Stimulated activated CD4-positive, alpha-beta T cell treated with anti-CD3 and anti-CD28 coated beads, Interleukin-4, amount 100 ng/mL, for 48 hours (primary cell): ENCODE data around the gene ZNF423.

Experiments used
- DNase-seq, 2 donors: peaks; one replicate each; pipeline ENCODE4 v3.0.0-alpha.2; 2020; ENCODE audit warnings: low read depth in 2 of 2

ZNF423 gene

GRCh38 chr16:49726155-49726554, 129.8 kb downstream of the ZNF423 start:
- no peak for DNase-seq

DNA sequence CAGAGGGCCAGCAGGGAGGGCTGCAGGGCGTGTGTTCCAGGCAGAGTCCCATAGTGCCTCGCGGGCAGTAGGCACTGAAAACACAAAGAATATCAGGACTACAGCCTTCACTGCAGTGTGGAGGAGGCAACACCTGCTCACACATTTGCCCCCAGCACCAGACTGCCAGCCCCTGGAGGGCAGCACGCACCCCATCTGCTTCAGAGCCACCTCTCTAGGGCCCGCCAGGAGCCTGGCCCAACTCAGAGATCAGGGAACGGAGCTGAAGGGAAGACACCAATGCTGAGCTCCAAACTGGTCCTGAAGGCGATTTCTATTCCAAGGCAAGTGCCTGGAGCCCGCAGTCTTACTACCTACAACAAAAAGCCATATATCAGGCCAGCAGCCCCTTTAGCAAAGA, 130.3 kb downstream of the ZNF423 start:
- no peak for DNase-seq

GRCh38 chr16:49724774-49725173, 131.1 kb downstream of the ZNF423 start:
- DNase-seq: no peak

- DNase-seq: no peak
Observed at GRCh38 chr16:49723310-49723709, 132.6 kb downstream of the ZNF423 start.

DNA sequence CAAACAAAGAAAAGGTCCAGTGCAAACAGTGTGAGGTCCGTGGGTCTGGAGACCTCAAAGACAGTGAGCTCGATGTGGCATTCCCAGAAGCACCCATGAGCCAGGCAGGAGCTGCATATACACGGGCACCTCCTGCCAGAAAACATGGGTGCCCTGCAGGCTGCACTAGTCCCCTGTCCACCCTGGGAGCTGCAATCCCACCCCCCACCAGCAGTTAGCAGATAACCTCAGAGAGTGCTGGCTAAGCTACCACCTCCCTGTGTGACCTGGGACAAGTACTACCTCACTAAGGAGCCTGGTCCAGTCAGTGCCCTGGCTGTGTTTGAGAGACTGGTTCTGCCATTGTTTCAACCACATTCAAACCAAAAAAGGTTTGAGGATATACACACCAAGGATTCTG, 135.7 kb downstream of the ZNF423 start:
- no peak for DNase-seq

- DNase-seq: no peak
Observed at GRCh38 chr16:49717689-49718088, 138.2 kb downstream of the ZNF423 start.

DNA sequence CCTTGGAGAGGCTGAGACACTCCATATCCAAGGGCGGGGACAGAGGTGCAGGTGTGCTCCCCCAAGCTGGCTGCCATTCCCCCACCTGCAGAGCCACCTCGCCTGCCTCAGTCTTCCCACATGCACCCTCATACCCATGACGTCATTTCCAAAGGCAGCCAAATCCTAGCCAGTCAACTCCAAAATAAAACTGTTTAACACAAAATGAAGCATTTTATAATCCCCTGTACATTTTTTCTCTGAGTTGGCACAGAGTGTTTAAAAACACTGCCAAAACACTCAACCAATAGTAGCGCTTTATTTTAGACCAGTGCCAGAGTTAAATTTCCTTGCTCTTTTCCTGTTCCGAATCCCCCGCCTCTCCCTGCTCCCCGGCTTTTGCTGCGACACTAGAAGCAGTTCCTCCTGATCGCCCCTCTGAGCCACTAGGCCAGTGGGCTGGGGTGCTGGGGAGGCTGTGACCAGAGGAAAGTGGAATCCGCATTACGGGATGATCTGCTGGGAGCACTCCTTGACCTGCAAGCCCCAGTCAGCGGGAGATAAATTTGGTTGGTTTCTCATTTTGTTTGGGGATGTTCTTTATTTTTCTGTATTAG, 139.5 kb downstream of the ZNF423 start:
- no peak for DNase-seq

DNA sequence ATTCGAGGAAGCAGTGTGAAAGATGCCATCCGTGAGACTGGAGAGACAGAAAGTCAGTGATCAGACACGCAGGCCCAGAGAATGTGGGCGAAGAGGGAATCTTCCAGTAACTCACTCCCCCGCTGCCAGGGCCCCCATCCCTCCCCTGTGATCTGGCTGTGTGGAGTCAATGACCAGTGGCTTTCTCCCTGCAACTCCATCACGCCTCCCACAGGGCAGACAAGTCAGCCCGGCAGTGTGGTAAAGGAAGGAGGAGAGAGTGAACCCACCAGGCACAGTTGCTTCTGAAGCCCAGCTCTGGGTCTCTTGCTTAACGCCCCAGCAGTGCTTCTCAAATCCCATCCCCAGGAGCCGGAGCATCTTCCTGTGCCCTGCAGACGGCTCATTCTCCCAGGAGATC, 142.1 kb downstream of the ZNF423 start:
- DNase-seq: no peak

GRCh38 chr16:49712542-49712941, 143.4 kb downstream of the ZNF423 start:
- no peak for DNase-seq

DNA sequence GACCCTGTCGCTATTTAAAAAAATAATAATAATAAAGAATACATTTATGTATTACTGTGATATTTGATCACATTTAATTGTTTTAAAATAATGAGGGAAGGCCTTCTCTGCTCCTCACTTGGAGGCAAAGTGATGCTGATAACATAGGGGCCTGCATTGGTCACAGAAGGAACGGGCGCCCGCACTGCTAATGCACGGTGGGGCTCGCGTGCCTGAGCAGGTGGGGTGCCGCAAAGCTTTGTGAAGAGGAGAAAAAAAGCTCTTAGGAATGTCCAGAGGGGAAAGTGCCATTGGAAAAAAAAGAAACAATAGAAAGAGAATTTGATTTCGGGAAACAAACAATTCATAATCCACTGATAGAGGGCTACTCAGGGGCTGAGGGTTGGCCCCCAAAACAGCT, 143.8 kb downstream of the ZNF423 start:
- DNase-seq: no peak

DNA sequence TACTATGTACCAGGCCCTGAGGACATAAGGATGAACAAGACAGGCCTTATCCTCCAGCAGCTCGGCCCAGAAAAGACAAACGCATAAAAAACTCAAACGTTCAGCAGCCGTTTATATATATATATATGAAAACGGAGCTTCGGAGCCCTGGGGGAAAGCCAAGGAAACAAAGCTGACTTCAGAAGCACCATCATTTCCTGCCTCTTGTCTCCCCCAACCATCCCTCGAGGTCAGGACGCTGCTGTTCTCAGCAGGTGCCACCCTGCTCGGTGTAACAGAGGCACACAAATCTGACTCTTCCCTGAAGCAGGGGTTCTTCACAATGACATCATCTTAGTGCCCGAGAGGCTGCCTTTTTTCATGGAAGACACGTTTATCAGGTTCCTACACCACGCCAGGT, 146.9 kb downstream of the ZNF423 start:
- DNase-seq: no peak

DNA sequence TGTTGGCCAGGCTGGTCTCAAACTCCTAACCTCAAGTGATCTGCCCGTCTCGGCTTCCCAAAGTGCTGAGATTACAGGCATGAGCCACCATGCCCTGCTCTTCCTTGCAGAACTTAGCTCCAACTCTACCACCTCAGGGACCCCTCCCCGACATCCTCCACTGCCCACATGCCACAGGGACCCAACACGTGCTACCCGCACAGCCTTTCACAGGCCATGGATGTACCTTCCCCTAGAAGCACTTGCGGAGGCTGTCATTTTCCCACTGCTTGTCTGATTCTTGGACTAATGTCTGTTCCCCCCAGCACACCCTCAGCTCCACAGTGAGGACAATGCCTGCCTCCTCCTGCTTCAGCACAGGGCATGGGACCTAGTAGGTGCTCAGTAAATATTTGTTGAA, 147.4 kb downstream of the ZNF423 start:
- DNase-seq: no peak

GRCh38 chr16:49706620-49707355, 149.1 kb downstream of the ZNF423 start:
- DNase-seq: no peak

- no peak for DNase-seq
Observed at GRCh38 chr16:49704586-49705155, 151.2 kb downstream of the ZNF423 start.

GRCh38 chr16:49703483-49703882, 152.4 kb downstream of the ZNF423 start:
- DNase-seq: no peak

DNA sequence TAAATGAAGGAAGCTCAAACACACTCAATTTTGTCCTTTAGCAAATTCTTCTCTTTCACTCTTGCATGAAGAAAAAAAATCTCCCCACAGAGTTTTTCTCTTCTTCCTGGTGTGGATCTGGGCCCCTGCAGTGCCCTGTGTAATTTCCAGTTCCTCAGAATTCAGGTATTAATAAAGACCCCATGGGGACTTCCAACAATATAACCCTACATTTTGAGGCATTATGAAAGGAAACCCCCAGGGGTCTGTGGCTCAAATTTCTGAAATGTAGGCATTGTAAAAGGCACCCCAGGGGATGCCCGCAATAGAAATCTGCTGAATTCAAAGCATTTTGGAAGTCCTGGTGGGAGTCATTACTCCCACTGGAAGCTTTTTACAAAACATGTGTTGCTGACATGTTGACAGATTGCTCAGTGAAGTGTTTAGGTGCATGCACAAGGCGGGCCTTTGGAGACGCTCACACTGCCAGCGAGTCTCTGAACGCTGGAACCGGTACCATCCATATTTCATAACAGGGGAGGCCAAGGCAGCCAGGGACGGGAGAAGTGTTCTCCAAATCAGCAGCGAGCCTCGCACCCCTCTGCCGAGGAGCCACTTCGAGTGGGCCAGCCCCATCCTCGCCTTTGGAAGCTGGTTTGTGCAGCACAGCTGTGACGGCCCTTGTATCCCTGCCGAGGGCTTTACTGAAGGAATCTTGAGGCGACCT, 154.0 kb downstream of the ZNF423 start:
- no peak for DNase-seq

- no peak for DNase-seq
Observed at GRCh38 chr16:49701065-49701685, 154.7 kb downstream of the ZNF423 start.

- DNase-seq: no peak
Observed at GRCh38 chr16:49700251-49701064, 155.5 kb downstream of the ZNF423 start.

- no peak for DNase-seq
Observed at GRCh38 chr16:49699841-49700175, 156.1 kb downstream of the ZNF423 start.

- DNase-seq: no peak
Observed at GRCh38 chr16:49698931-49699840, 156.7 kb downstream of the ZNF423 start.

- no peak for DNase-seq
Observed at GRCh38 chr16:49698453-49698815, 157.5 kb downstream of the ZNF423 start.
